Sigmoid colon (tissue), 7 donors: Measurements from ENCODE around the gene TNNI3K. TPM values are rescaled to one million over a fixed set of nuclear protein-coding genes. Genes with fewer than 3 reads are reported as not detected.

ENCODE experiments used
- DNase-seq: peaks from one replicate; pipeline ENCODE4 v3.0.0-alpha.2; 2019
- H3K27ac ChIP-seq, 4 donors: fragments of 200-600 bp; sonication (generic); one replicate each; pipeline ENCODE4 v1.5.1; 2016 to 2019; ENCODE audit warnings: mild to moderate bottlenecking in 1 of 4
- H3K27me3 ChIP-seq, 3 donors: fragments of 200-600 bp; sonication (generic); one replicate each; pipeline ENCODE4 v1.5.1; 2019; ENCODE audit warnings: mild to moderate bottlenecking in 1 of 3
- H3K36me3 ChIP-seq, 4 donors: fragments of 200-600 bp; sonication (generic); one replicate each; pipeline ENCODE4 v1.5.1; 2016 to 2019
- H3K4me1 ChIP-seq, 4 donors: fragments of 200-600 bp; sonication (generic); one replicate each; pipeline ENCODE4 v1.5.1; 2017 to 2019
- H3K4me3 ChIP-seq, 4 donors: fragments of 200-600 bp; sonication (generic); one replicate each; pipeline ENCODE4 v1.5.1; 2017 to 2019; ENCODE audit warnings: mild to moderate bottlenecking in 2 of 4, moderate library complexity in 1 of 4
- H3K9me3 ChIP-seq, 4 donors: fragments of 200-600 bp in 3 of 4; sonication (generic) in 3 of 4; one replicate each; pipeline versions ENCODE4 v1.5.1 to v1.6.1; 2013 to 2019
- EP300 ChIP-seq, 4 donors: sonication (generic); formaldehyde crosslinking; IDR thresholded peaks; one replicate each; pipeline ENCODE4 v1.6.1; 2017; ENCODE audit warnings: antibody characterized with exemption in 4 of 4
- POLR2A ChIP-seq, 2 donors: fragments of 450-650 bp; IDR thresholded peaks; one replicate each; pipeline ENCODE4 v1.6.1; 2016; ENCODE audit warnings: antibody characterized with exemption in 2 of 2, mild to moderate bottlenecking in 2 of 2, moderate library complexity in 2 of 2
- POLR2AphosphoS5 ChIP-seq, 4 donors: sonication (generic); formaldehyde crosslinking; IDR thresholded peaks; one replicate each; pipeline ENCODE4 v1.6.1; 2017; ENCODE audit warnings: antibody characterized with exemption in 4 of 4
- WGBS, 2 donors: extraction: QIAGEN DNeasy Blood & Tissue Kit; methylation state at CpG; one replicate each; pipeline ENCODE4 v1.1.7; 2013; 5-methylcytosine and 5-hydroxymethylcytosine counted together
- intact Hi-C: fragments of 100-400 bp; cut with DNase I; formaldehyde crosslinking; loops from one replicate; pipeline ENCODE4 v1.15.1; 2023
- polyA plus RNA-seq, 3 donors: library from polyadenylated mRNA; stranded (reverse); fragments of 200-250 nt; gene quantifications; one replicate each; pipeline ENCODE4 v1.2.3, GENCODE V29; 2013
- total RNA-seq, 4 donors: library from RNA; depleted of rRNA; stranded (reverse); fragments of >200 nt; gene quantifications; one replicate each; pipeline ENCODE4 v1.1.0, GENCODE V29; 2016
- TF ChIP-seq, protein P1 (sequence below), 4 experiments: fragments of 450-650 bp in 3 of 4; fragments of 200-600 bp in 1 of 4; IDR thresholded peaks; one replicate each; pipeline ENCODE4 v1.5.1; 2016 to 2019; ENCODE audit warnings: antibody characterized with exemption in 4 of 4, mild to moderate bottlenecking in 3 of 4, moderate library complexity in 2 of 4
- donor health status: healthy with polysubstance abuse.
- donor health status: Bipolar disorder and iron deficiency.
- donor health status: healthy.

TNNI3K gene
- total and polyA plus RNA-seq, 7 donors: 0.45 to 6.9 (median 3.8) TPM; not detected in 1

DNA sequence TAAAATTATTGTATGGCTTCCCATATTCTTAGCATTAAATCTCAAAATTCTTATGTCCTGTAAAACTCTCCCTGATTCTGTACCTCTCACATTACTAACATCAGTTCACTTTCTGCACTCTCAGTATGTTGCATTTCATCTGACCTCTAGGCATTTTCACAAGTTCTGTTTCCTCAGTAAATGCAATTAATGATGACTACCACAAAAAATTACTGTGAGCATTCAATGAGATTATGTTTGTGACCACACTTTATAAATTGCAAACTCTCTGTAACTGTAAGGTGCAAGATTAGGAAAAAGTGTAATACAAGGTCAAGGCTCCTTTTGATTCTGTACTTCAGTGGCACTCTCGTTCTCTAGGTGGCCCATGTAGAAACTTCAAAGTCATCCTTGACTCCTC, 216.8 kb downstream of the TNNI3K start:
- Histone ChIP-seq H3K27me3 (no peaks in the 10 kb centered on the region), H3K27ac (no peak overlapping the region), H3K4me3 (no peak overlapping the region), H3K36me3 (no peaks in the 10 kb centered on the region), H3K4me1 (no peaks in the 10 kb centered on the region), H3K9me3 (no peaks in the 10 kb centered on the region)
- 61 to 83% methylated on average over 1 of the region's 1 CpG for WGBS, 2 donors
- TF ChIP-seq POLR2AphosphoS5 (IDR thresholded peaks at IDR 0.05) (no peak), POLR2A (IDR thresholded peaks at IDR 0.05) (no peak), EP300 (IDR thresholded peaks at IDR 0.05) (no peak)
- TF ChIP-seq, protein P1, sequence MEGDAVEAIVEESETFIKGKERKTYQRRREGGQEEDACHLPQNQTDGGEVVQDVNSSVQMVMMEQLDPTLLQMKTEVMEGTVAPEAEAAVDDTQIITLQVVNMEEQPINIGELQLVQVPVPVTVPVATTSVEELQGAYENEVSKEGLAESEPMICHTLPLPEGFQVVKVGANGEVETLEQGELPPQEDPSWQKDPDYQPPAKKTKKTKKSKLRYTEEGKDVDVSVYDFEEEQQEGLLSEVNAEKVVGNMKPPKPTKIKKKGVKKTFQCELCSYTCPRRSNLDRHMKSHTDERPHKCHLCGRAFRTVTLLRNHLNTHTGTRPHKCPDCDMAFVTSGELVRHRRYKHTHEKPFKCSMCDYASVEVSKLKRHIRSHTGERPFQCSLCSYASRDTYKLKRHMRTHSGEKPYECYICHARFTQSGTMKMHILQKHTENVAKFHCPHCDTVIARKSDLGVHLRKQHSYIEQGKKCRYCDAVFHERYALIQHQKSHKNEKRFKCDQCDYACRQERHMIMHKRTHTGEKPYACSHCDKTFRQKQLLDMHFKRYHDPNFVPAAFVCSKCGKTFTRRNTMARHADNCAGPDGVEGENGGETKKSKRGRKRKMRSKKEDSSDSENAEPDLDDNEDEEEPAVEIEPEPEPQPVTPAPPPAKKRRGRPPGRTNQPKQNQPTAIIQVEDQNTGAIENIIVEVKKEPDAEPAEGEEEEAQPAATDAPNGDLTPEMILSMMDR (IDR thresholded peaks at IDR 0.05): no peak
- no peak for DNase-seq
- intact Hi-C loops: no loop called here

DNA sequence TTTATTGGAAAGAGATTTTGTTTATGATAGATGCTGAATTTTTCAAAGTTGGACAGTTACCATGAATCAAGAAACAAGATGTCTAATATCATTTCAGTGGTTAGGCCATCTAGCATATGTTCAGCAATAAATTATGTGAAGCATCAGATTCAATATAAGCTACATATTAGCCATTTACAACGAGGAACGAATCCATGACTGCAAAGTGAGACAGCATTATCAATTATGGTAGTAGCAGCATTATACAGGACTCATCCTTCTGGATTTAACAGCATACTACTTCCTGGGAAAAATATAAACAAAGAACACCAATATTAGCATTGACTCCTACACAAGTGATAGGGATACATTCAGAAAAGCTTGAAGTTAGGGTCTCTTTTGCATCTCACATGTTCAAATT, 218.1 kb downstream of the TNNI3K start:
- 72 to 85% methylated on average over 2 of the region's 2 CpGs for WGBS, 2 donors
- no peaks in the 10 kb centered on the region for H3K4me1 ChIP-seq
- H3K27ac ChIP-seq: no peak overlapping the region
- no peaks in the 10 kb centered on the region for H3K27me3 ChIP-seq
- no peak for TF ChIP-seq POLR2AphosphoS5 (IDR thresholded peaks at IDR 0.05)
- no peak for TF ChIP-seq POLR2A (IDR thresholded peaks at IDR 0.05)
- no peak for TF ChIP-seq EP300 (IDR thresholded peaks at IDR 0.05)
- TF ChIP-seq, protein P1 (IDR thresholded peaks at IDR 0.05): no peak
- no peak for DNase-seq
- H3K9me3 ChIP-seq: no peaks in the 10 kb centered on the region
- H3K36me3 ChIP-seq: no peaks in the 10 kb centered on the region
- H3K4me3 ChIP-seq: no peak overlapping the region
- intact Hi-C loops: no loop called here

DNA sequence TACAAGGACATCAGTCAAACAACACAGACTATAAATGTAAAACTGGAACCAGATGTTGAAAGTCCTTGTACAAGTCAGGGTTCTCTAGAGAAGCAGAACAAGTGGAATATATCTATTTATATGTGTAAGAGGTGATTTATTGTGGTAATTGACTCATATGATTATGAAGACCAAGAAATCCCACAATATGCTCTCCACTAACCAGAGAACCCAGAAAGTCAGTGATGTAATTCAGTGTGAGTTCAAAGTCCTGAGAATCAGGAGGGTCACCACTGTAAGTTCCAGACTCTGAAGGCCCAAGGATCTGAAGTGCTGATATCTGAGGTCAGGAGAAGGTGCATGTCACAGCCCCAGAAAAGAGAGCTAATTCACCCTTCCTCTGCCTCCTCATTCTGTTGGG, 220.2 kb downstream of the TNNI3K start:
- intact Hi-C loops: no loop called here
- TF ChIP-seq, protein P1 (IDR thresholded peaks at IDR 0.05): no peak
- no peak for TF ChIP-seq EP300 (IDR thresholded peaks at IDR 0.05)
- no peak for TF ChIP-seq POLR2AphosphoS5 (IDR thresholded peaks at IDR 0.05)
- no peak for TF ChIP-seq POLR2A (IDR thresholded peaks at IDR 0.05)
- Histone ChIP-seq H3K4me1 (no peaks in the 10 kb centered on the region), H3K27me3 (no peaks in the 10 kb centered on the region), H3K27ac (no peak overlapping the region), H3K36me3 (no peaks in the 10 kb centered on the region), H3K4me3 (no peak overlapping the region), H3K9me3 (no peaks in the 10 kb centered on the region)
- DNase-seq: no peak

DNA sequence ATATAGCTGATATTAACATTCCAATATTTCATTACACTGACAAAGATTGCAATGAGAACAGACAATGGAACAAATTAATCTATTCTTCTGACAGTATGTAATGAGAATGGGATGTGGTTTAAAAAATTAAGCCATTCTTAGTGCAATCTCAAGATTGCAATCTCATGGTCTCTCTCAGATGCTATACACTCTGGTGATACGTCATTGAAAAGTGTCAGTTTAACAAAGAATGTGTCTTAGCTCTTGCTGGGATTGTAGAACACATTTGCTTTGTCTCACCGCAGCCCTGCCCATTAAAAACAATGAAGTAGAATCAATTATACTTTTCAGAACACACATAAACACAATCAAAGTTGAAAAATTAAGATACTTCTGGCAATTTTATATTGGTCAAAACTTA, 222.1 kb downstream of the TNNI3K start:
- Histone ChIP-seq H3K36me3 (no peaks in the 10 kb centered on the region), H3K4me3 (no peak overlapping the region), H3K9me3 (no peaks in the 10 kb centered on the region), H3K4me1 (no peaks in the 10 kb centered on the region), H3K27me3 (no peaks in the 10 kb centered on the region), H3K27ac (no peak overlapping the region)
- WGBS, 2 donors: 81 to 89% methylated on average over 2 of the region's 2 CpGs
- DNase-seq: no peak
- intact Hi-C loops: no loop called here
- TF ChIP-seq, protein P1 (IDR thresholded peaks at IDR 0.05): no peak
- TF ChIP-seq POLR2A (IDR thresholded peaks at IDR 0.05) (no peak), EP300 (IDR thresholded peaks at IDR 0.05) (no peak), POLR2AphosphoS5 (IDR thresholded peaks at IDR 0.05) (no peak)

DNA sequence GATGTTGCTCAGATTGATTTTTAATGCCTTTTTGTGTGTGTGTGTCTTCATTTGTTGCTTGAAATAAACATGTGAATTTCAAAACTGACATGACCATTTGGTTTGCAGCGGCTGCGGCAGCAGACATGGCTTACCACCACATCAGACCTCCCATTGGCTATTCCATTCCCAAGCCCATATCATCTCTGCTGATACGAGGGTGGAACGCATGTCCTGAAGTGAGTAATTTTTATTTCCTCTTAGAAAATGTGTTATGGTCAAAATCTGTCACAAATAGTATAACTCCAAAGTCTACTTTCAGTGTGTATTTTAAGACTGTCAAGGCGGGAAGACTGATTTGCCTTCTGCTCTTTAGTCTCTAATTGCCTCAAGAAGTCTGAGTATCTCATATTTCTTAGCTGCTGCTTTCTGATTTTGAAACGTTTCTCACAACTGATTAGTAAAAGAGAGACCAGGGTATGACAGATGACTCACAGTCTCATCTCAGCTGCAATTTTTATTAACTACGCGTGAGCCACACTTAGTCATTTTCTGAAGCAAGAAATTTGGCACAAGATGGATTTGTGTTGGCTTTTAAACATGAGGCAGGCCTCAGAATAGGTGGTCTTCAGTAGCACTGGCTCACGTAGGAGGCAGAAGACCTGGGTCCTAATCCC, 228.3 kb downstream of the TNNI3K start:
- H3K4me3 ChIP-seq: no peak overlapping the region
- no peak for TF ChIP-seq EP300 (IDR thresholded peaks at IDR 0.05)
- no peak for TF ChIP-seq POLR2A (IDR thresholded peaks at IDR 0.05)
- TF ChIP-seq POLR2AphosphoS5 (IDR thresholded peaks at IDR 0.05): no peak
- TF ChIP-seq, protein P1 (IDR thresholded peaks at IDR 0.05): no peak
- H3K27ac ChIP-seq: no peak overlapping the region
- no peaks in the 10 kb centered on the region for H3K4me1 ChIP-seq
- H3K27me3 ChIP-seq: no peaks in the 10 kb centered on the region
- no peak for DNase-seq
- intact Hi-C loops: no loop called here
- H3K36me3 ChIP-seq: no peaks in the 10 kb centered on the region
- no peaks in the 10 kb centered on the region for H3K9me3 ChIP-seq
- 72 to 75% methylated on average over 9 of the region's 9 CpGs for WGBS, 2 donors
